ENCODE results near the gene MAPK10. TPM values are rescaled to one million over a fixed set of nuclear protein-coding genes. Genes with fewer than 3 reads are reported as not detected.

MAPK10 gene
- total RNA-seq, 1 experiment from 2014 or later, result 5.2 TPM

DNA sequence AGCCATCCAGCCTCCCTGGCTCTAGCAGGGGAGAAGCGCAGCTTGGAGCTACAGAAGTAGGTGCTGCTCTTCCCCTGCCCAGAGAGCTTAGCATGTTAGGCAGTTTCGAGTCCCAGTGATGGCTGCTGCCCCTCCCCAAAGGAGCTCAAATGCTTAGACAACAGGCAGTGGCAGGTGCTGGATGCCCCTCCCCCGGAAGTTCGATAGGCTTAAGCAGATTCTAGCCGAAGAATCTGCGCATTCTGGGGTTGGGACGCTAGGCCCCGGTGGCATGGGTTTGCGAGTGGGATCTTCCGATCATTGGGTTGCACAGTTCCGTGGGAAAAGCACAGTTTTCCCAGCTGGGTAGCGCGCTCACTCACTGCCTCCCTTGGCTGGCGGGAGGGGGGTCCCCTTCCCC, 117.2 kb downstream of the MAPK10 start:
- H3K27ac Mint-ChIP-seq, result no peak overlapping the region
- H3K4me1 Mint-ChIP-seq, result peaks cover 3% of the 10 kb centered on the region
- ChIA-PET POLR2A (no interaction called here), CTCF (no interaction called here)
- DNase-seq (ENCODE audit: low spot score) (no peak), ATAC-seq (no peak)
- H3K36me3 Mint-ChIP-seq, result peaks cover 14% of the 10 kb centered on the region
- TF ChIP-seq NFATC4 (CRISPR knock-in tag; IDR thresholded peaks at IDR 0.05) (no peak), JAZF1 (CRISPR knock-in tag; IDR thresholded peaks at IDR 0.05) (no peak), TEAD4 (CRISPR knock-in tag; IDR thresholded peaks at IDR 0.05) (no peak), RORB (CRISPR knock-in tag; IDR thresholded peaks at IDR 0.05) (no peak), CBFB (CRISPR knock-in tag; IDR thresholded peaks at IDR 0.05; ENCODE audit: low read depth) (no peak), GTF2I (CRISPR knock-in tag; conservative IDR thresholded peaks at IDR 0.05) (no peak), NR3C1 (CRISPR knock-in tag; conservative IDR thresholded peaks at IDR 0.05; ENCODE audit: low read depth) (no peak), ZBTB43 (CRISPR knock-in tag; IDR thresholded peaks at IDR 0.05) (no peak), EMX1 (CRISPR knock-in tag; IDR thresholded peaks at IDR 0.05) (no peak), GABPB1 (CRISPR knock-in tag; IDR thresholded peaks at IDR 0.05) (no peak), TEAD1 (CRISPR knock-in tag; IDR thresholded peaks at IDR 0.05) (no peak), IRF1 (CRISPR knock-in tag; IDR thresholded peaks at IDR 0.05) (no peak), ZBTB21 (CRISPR knock-in tag; IDR thresholded peaks at IDR 0.05; ENCODE audit: borderline replicate concordance) (no peak), ZNF512 (CRISPR knock-in tag; IDR thresholded peaks at IDR 0.05; ENCODE audit: borderline replicate concordance) (no peak), ATF1 (CRISPR knock-in tag; IDR thresholded peaks at IDR 0.05) (no peak), TCF7 (CRISPR knock-in tag; IDR thresholded peaks at IDR 0.05; ENCODE audit: low read depth) (no peak), ZNF121 (CRISPR knock-in tag; IDR thresholded peaks at IDR 0.05) (no peak), CREM (CRISPR knock-in tag; IDR thresholded peaks at IDR 0.05) (no peak)
- TF ChIP-seq, protein P1, sequence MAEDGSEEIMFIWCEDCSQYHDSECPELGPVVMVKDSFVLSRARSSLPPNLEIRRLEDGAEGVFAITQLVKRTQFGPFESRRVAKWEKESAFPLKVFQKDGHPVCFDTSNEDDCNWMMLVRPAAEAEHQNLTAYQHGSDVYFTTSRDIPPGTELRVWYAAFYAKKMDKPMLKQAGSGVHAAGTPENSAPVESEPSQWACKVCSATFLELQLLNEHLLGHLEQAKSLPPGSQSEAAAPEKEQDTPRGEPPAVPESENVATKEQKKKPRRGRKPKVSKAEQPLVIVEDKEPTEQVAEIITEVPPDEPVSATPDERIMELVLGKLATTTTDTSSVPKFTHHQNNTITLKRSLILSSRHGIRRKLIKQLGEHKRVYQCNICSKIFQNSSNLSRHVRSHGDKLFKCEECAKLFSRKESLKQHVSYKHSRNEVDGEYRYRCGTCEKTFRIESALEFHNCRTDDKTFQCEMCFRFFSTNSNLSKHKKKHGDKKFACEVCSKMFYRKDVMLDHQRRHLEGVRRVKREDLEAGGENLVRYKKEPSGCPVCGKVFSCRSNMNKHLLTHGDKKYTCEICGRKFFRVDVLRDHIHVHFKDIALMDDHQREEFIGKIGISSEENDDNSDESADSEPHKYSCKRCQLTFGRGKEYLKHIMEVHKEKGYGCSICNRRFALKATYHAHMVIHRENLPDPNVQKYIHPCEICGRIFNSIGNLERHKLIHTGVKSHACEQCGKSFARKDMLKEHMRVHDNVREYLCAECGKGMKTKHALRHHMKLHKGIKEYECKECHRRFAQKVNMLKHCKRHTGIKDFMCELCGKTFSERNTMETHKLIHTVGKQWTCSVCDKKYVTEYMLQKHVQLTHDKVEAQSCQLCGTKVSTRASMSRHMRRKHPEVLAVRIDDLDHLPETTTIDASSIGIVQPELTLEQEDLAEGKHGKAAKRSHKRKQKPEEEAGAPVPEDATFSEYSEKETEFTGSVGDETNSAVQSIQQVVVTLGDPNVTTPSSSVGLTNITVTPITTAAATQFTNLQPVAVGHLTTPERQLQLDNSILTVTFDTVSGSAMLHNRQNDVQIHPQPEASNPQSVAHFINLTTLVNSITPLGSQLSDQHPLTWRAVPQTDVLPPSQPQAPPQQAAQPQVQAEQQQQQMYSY (CRISPR knock-in tag; IDR thresholded peaks at IDR 0.05), result no peak
- TF ChIP-seq, protein P2, sequence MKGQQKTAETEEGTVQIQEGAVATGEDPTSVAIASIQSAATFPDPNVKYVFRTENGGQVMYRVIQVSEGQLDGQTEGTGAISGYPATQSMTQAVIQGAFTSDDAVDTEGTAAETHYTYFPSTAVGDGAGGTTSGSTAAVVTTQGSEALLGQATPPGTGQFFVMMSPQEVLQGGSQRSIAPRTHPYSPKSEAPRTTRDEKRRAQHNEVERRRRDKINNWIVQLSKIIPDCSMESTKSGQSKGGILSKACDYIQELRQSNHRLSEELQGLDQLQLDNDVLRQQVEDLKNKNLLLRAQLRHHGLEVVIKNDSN (CRISPR knock-in tag; IDR thresholded peaks at IDR 0.05), result no peak
- no peak overlapping the region for H3K4me3 Mint-ChIP-seq
- H3K9me3 Mint-ChIP-seq, result peaks cover 32% of the 10 kb centered on the region
- no peaks in the 10 kb centered on the region for H3K27me3 Mint-ChIP-seq (ENCODE audit: low read depth)

DNA sequence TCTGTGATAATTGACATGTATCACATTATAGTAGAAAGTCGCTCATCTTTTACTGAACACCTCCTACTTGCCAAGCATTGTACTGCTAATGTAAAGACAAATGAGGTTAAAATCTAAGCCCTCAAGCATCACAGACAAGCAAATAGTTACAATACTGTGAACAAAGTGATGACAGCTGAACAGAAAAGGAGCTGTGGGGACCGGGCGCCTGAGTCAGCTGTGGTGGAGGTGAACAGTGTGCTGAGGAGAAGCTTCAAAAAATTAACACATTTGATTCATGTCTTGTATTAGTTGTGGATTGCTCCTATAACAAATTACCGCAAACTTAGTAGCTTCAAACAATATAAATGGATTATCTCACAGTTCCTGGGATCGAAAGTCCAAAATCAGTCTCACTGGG, 124.3 kb downstream of the MAPK10 start:
- Mint-ChIP-seq H3K9me3 (peaks cover 22% of the 10 kb centered on the region), H3K4me3 (no peak overlapping the region), H3K27me3 (ENCODE audit: low read depth) (no peaks in the 10 kb centered on the region), H3K36me3 (peaks cover 10% of the 10 kb centered on the region; the same call in 1 of the 2 replicates), H3K4me1 (peaks cover 12% of the 10 kb centered on the region), H3K27ac (no peak overlapping the region)
- DNase-seq (ENCODE audit: low spot score) (no peak), ATAC-seq (no peak)
- TF ChIP-seq ZNF671 (CRISPR knock-in tag; IDR thresholded peaks at IDR 0.05) (no peak), ELF4 (CRISPR knock-in tag; IDR thresholded peaks at IDR 0.05; ENCODE audit: low read depth) (no peak), ZNF219 (CRISPR knock-in tag; IDR thresholded peaks at IDR 0.05; ENCODE audit: borderline replicate concordance) (no peak)
- ChIA-PET POLR2A (no interaction called here), CTCF (no interaction called here)

Measured in WTC11 (cell line).